ENCODE measurements around the gene MYO1D.

The MYO1D gene

GRCh38 chr17:32552280-32552679 is 324.6 kb downstream of the MYO1D start:
- no peak overlapping the region for H3K27ac ChIP-seq (ENCODE audit: insufficient read depth, low read length, poor library complexity, severe bottlenecking)
- no peaks in the 10 kb centered on the region for H3K36me3 ChIP-seq (ENCODE audit: control insufficient read depth, insufficient read depth, low read length)
- no peak overlapping the region for H3K4me3 ChIP-seq (ENCODE audit: insufficient read depth, low read depth, low read length, poor library complexity, severe bottlenecking)

GRCh38 chr17:32551186-32551955 is 325.6 kb downstream of the MYO1D start:
- Histone ChIP-seq H3K36me3 (ENCODE audit: control insufficient read depth, insufficient read depth, low read length) (no peaks in the 10 kb centered on the region), H3K27ac (ENCODE audit: insufficient read depth, low read length, poor library complexity, severe bottlenecking) (no peak overlapping the region), H3K9me3 (ENCODE audit: control insufficient read depth, low read length) (no peaks in the 10 kb centered on the region), H3K27me3 (replicated peaks; ENCODE audit: control insufficient read depth, insufficient read depth, low read length, poor library complexity, severe bottlenecking) (no peaks in the 10 kb centered on the region), H3K4me3 (ENCODE audit: insufficient read depth, low read depth, low read length, poor library complexity, severe bottlenecking) (no peak overlapping the region), H3K4me1 (ENCODE audit: control insufficient read depth, insufficient read depth, low read length, poor library complexity, severe bottlenecking) (peaks cover 6% of the 10 kb centered on the region)
- no peak for DNase-seq

More at GRCh38 chr17:32552280-32552679, 324.6 kb downstream of the MYO1D start:
- no peaks in the 10 kb centered on the region for H3K27me3 ChIP-seq (replicated peaks; ENCODE audit: control insufficient read depth, insufficient read depth, low read length, poor library complexity, severe bottlenecking)
- DNase-seq: no peak
- H3K9me3 ChIP-seq (ENCODE audit: control insufficient read depth, low read length): no peaks in the 10 kb centered on the region
- peaks cover 6% of the 10 kb centered on the region for H3K4me1 ChIP-seq (ENCODE audit: control insufficient read depth, insufficient read depth, low read length, poor library complexity, severe bottlenecking)

GRCh38 chr17:32549559-32549958 is 327.4 kb downstream of the MYO1D start:
- H3K36me3 ChIP-seq (ENCODE audit: control insufficient read depth, insufficient read depth, low read length): no peaks in the 10 kb centered on the region
- H3K9me3 ChIP-seq (ENCODE audit: control insufficient read depth, low read length): no peaks in the 10 kb centered on the region
- H3K4me3 ChIP-seq (ENCODE audit: insufficient read depth, low read depth, low read length, poor library complexity, severe bottlenecking): no peak overlapping the region
- H3K4me1 ChIP-seq (ENCODE audit: control insufficient read depth, insufficient read depth, low read length, poor library complexity, severe bottlenecking): peaks cover 6% of the 10 kb centered on the region
- H3K27me3 ChIP-seq (replicated peaks; ENCODE audit: control insufficient read depth, insufficient read depth, low read length, poor library complexity, severe bottlenecking): no peaks in the 10 kb centered on the region
- H3K27ac ChIP-seq (ENCODE audit: insufficient read depth, low read length, poor library complexity, severe bottlenecking): no peak overlapping the region
- DNase-seq: no peak

DNA sequence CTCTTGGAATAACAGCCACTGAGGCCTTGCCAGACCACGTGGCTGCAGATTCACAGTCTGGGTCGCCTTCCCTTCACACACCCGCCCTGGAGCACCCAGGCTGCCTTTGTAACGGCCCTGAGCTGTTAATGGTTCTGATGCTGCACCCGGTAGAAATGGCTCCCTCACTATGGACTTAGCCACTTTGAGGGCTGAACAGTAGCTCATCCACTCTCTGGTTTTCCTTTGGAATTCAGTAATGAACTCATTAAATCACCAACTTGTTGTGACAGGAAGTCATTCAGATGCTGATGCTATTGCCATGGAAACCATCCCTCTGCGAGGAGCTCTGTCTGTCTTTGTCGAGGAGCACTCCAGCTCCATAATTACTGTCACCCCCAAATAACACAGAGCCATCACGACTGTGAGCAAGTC is 330.9 kb downstream of the MYO1D start:
- no peaks in the 10 kb centered on the region for H3K27me3 ChIP-seq (replicated peaks; ENCODE audit: control insufficient read depth, insufficient read depth, low read length, poor library complexity, severe bottlenecking)
- DNase-seq: no peak
- H3K27ac ChIP-seq (ENCODE audit: insufficient read depth, low read length, poor library complexity, severe bottlenecking): no peak overlapping the region
- no peak overlapping the region for H3K4me3 ChIP-seq (ENCODE audit: insufficient read depth, low read depth, low read length, poor library complexity, severe bottlenecking)
- no peaks in the 10 kb centered on the region for H3K36me3 ChIP-seq (ENCODE audit: control insufficient read depth, insufficient read depth, low read length)
- H3K9me3 ChIP-seq (ENCODE audit: control insufficient read depth, low read length): no peaks in the 10 kb centered on the region
- H3K4me1 ChIP-seq (ENCODE audit: control insufficient read depth, insufficient read depth, low read length, poor library complexity, severe bottlenecking): peaks cover 2% of the 10 kb centered on the region

GRCh38 chr17:32542186-32542585 is 334.7 kb downstream of the MYO1D start:
- H3K9me3 ChIP-seq (ENCODE audit: control insufficient read depth, low read length): no peaks in the 10 kb centered on the region
- no peaks in the 10 kb centered on the region for H3K36me3 ChIP-seq (ENCODE audit: control insufficient read depth, insufficient read depth, low read length)
- H3K27me3 ChIP-seq (replicated peaks; ENCODE audit: control insufficient read depth, insufficient read depth, low read length, poor library complexity, severe bottlenecking): no peaks in the 10 kb centered on the region
- no peak overlapping the region for H3K4me3 ChIP-seq (ENCODE audit: insufficient read depth, low read depth, low read length, poor library complexity, severe bottlenecking)
- H3K4me1 ChIP-seq (ENCODE audit: control insufficient read depth, insufficient read depth, low read length, poor library complexity, severe bottlenecking): no peaks in the 10 kb centered on the region
- no peak overlapping the region for H3K27ac ChIP-seq (ENCODE audit: insufficient read depth, low read length, poor library complexity, severe bottlenecking)
- DNase-seq: no peak

- no peaks in the 10 kb centered on the region for H3K4me1 ChIP-seq (ENCODE audit: control insufficient read depth, insufficient read depth, low read length, poor library complexity, severe bottlenecking)
- no peak overlapping the region for H3K27ac ChIP-seq (ENCODE audit: insufficient read depth, low read length, poor library complexity, severe bottlenecking)
- H3K27me3 ChIP-seq (replicated peaks; ENCODE audit: control insufficient read depth, insufficient read depth, low read length, poor library complexity, severe bottlenecking): no peaks in the 10 kb centered on the region
- H3K4me3 ChIP-seq (ENCODE audit: insufficient read depth, low read depth, low read length, poor library complexity, severe bottlenecking): no peak overlapping the region
- H3K36me3 ChIP-seq (ENCODE audit: control insufficient read depth, insufficient read depth, low read length): no peaks in the 10 kb centered on the region
- no peak for DNase-seq
- H3K9me3 ChIP-seq (ENCODE audit: control insufficient read depth, low read length): no peaks in the 10 kb centered on the region
These were observed 335.3 kb downstream of the MYO1D start for GRCh38 chr17:32541640-32542039.

DNA sequence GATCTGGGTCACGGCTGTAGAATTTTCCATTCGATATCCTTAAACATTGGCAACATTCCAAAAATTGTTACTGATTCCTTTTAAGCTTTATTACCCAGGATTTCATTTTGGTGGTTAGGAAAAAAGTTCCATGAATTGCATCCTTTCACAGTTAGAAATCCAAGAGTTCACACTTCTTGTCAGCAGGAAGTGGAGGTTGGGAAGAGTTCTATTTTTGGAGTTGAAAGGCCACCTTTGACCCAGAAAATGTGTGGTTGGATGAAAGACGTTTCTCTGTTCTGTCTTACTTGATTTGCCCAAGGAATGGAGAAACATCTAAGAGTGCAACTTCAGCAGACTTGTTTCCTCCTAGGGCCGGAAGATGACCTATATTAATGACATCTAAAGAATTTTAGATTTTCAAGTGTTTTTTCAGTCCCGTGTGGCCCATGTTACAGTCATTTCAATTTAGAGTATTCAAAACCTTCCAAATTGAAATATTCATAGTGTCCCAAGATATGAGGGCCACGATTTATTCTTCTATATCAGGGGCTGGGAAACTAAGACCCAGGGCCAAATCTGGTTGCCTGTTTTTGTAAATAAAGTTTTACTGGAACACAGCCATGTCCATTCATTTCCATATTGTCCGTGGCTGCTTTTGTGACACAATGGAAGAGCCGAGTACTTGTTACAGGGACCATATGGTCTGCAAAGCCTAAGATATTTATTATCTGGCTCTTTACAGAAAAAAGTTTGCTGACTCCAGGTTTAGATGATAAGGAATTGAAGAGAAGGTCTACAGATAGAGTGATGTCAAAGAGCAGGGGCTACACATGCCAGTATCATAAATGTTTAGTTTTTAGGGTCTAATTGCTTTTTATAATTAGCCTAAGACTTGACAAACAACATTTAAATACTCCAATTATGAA is 339.9 kb downstream of the MYO1D start:
- H3K27ac ChIP-seq (ENCODE audit: insufficient read depth, low read length, poor library complexity, severe bottlenecking): no peak overlapping the region
- no peak for DNase-seq

DNA sequence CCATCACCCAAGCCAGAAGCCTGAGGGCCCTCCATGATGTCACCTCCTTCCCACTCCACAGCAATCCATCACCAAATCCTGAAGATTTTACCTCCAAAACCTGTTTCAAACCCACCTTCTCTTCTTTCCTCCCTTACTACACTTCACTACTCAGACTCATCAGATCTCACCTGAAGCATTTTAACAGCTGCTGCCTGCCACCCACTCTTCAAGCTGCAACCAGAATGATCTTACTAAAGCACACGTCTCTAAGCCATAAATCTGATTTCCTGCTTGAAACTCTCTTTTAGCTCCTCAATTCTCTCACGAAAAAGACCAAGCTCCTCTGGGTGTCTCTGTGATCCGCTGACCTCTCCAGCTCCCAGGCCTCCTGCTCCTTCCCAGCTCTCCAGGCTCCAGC is 343.6 kb downstream of the MYO1D start:
- Histone ChIP-seq H3K9me3 (ENCODE audit: control insufficient read depth, low read length) (no peaks in the 10 kb centered on the region), H3K4me3 (ENCODE audit: insufficient read depth, low read depth, low read length, poor library complexity, severe bottlenecking) (no peak overlapping the region), H3K27me3 (replicated peaks; ENCODE audit: control insufficient read depth, insufficient read depth, low read length, poor library complexity, severe bottlenecking) (no peaks in the 10 kb centered on the region), H3K36me3 (ENCODE audit: control insufficient read depth, insufficient read depth, low read length) (no peaks in the 10 kb centered on the region), H3K4me1 (ENCODE audit: control insufficient read depth, insufficient read depth, low read length, poor library complexity, severe bottlenecking) (peaks cover 9% of the 10 kb centered on the region), H3K27ac (ENCODE audit: insufficient read depth, low read length, poor library complexity, severe bottlenecking) (no peak overlapping the region)
- DNase-seq: no peak

More for the DNA sequence above, 339.9 kb downstream of the MYO1D start:
- no peaks in the 10 kb centered on the region for H3K4me1 ChIP-seq (ENCODE audit: control insufficient read depth, insufficient read depth, low read length, poor library complexity, severe bottlenecking)
- no peak overlapping the region for H3K4me3 ChIP-seq (ENCODE audit: insufficient read depth, low read depth, low read length, poor library complexity, severe bottlenecking)
- H3K36me3 ChIP-seq (ENCODE audit: control insufficient read depth, insufficient read depth, low read length): no peaks in the 10 kb centered on the region
- no peaks in the 10 kb centered on the region for H3K9me3 ChIP-seq (ENCODE audit: control insufficient read depth, low read length)
- no peaks in the 10 kb centered on the region for H3K27me3 ChIP-seq (replicated peaks; ENCODE audit: control insufficient read depth, insufficient read depth, low read length, poor library complexity, severe bottlenecking)

- no peaks in the 10 kb centered on the region for H3K36me3 ChIP-seq (ENCODE audit: control insufficient read depth, insufficient read depth, low read length)
- H3K27ac ChIP-seq (ENCODE audit: insufficient read depth, low read length, poor library complexity, severe bottlenecking): no peak overlapping the region
- no peaks in the 10 kb centered on the region for H3K9me3 ChIP-seq (ENCODE audit: control insufficient read depth, low read length)
- no peaks in the 10 kb centered on the region for H3K27me3 ChIP-seq (replicated peaks; ENCODE audit: control insufficient read depth, insufficient read depth, low read length, poor library complexity, severe bottlenecking)
- H3K4me3 ChIP-seq (ENCODE audit: insufficient read depth, low read depth, low read length, poor library complexity, severe bottlenecking): no peak overlapping the region
- no peak for DNase-seq
- H3K4me1 ChIP-seq (ENCODE audit: control insufficient read depth, insufficient read depth, low read length, poor library complexity, severe bottlenecking): peaks cover 10% of the 10 kb centered on the region
These were observed 347.3 kb downstream of the MYO1D start for GRCh38 chr17:32529604-32530003.

GRCh38 chr17:32528825-32529224 is 348.1 kb downstream of the MYO1D start:
- H3K27me3 ChIP-seq (replicated peaks; ENCODE audit: control insufficient read depth, insufficient read depth, low read length, poor library complexity, severe bottlenecking): no peaks in the 10 kb centered on the region
- H3K4me3 ChIP-seq (ENCODE audit: insufficient read depth, low read depth, low read length, poor library complexity, severe bottlenecking): no peak overlapping the region
- DNase-seq: no peak
- no peaks in the 10 kb centered on the region for H3K9me3 ChIP-seq (ENCODE audit: control insufficient read depth, low read length)
- H3K4me1 ChIP-seq (ENCODE audit: control insufficient read depth, insufficient read depth, low read length, poor library complexity, severe bottlenecking): peaks cover 12% of the 10 kb centered on the region
- H3K36me3 ChIP-seq (ENCODE audit: control insufficient read depth, insufficient read depth, low read length): no peaks in the 10 kb centered on the region
- peak overlapping the region; percentile 42 for H3K27ac ChIP-seq (ENCODE audit: insufficient read depth, low read length, poor library complexity, severe bottlenecking)

Data from effector memory CD4-positive, alpha-beta T cell (primary cell).